Activated T-cell treated with anti-CD3 and anti-CD28 coated beads, Interleukin-2, amount 50 U/mL, for 24 hours (primary cell): ENCODE data around the gene KCNG2.

Experiments used
- DNase-seq: peaks from one replicate; pipeline ENCODE4 v3.0.0-alpha.2; 2020
- H3K27ac Mint-ChIP-seq: 2 replicates; pipeline ENCODE4 v1.8.0; 2020; ENCODE audit warnings: mild to moderate bottlenecking, mixed read lengths
- H3K27me3 Mint-ChIP-seq: 2 replicates; pipeline ENCODE4 v1.8.0; 2020; ENCODE audit warnings: mixed read lengths
- H3K36me3 Mint-ChIP-seq: 2 replicates; pipeline ENCODE4 v1.8.0; 2020; ENCODE audit warnings: low read depth, mixed read lengths
- H3K4me1 Mint-ChIP-seq: 2 replicates; pipeline ENCODE4 v1.8.0; 2020; ENCODE audit warnings: low read depth, mixed read lengths
- H3K4me3 Mint-ChIP-seq: 2 replicates; pipeline ENCODE4 v1.8.0; 2020; ENCODE audit warnings: mild to moderate bottlenecking, moderate library complexity, mixed read lengths
- H3K9me3 Mint-ChIP-seq: 2 replicates; pipeline ENCODE4 v1.8.0; 2020; ENCODE audit warnings: mixed read lengths

Gene KCNG2

DNA sequence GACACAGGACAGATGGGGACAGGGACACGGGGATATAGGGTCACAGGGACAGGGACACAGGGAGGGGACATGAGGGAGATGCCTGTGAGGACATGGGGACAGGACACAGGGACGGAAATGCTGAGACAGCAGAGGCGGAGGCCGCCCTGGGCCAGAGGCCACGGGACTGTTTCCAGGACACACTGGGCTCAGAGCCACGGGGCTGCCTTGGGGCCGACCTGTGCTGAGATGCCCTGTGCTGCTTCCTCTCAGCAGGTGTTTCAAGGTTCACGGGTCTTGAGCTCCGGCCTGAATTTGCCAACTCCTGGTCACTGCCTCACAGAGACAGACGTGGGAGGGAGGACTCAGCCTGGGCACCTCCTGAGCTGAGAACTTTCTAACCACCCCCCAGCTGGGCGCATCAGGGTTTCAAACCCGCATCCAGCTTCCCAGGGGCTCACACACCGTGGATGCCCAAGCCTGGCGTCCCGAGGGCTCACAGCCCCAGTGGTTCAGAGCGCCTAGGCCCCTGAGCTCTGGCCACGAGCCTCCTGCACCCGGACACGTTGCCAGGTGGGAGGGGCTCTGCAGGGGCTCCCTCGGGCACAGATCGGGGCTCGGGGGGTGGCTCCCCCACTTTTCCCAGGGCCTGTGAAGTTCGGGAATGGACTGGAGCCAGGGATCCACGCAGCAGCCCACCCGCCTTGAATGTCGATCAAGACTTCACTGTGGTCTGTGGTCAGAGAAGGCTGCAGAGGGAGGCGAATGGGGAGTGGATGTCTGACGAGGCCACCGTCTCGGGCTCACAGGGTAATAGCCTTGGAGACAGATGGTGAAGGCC is 89.7 kb downstream of the KCNG2 start:
- DNase-seq, result no peak
- peaks cover 31% of the 10 kb centered on the region for H3K9me3 Mint-ChIP-seq
- H3K4me1 Mint-ChIP-seq, result peaks cover 11% of the 10 kb centered on the region
- H3K4me3 Mint-ChIP-seq, result no peak overlapping the region
- H3K27ac Mint-ChIP-seq, result no peak overlapping the region
- H3K36me3 Mint-ChIP-seq, result no peaks in the 10 kb centered on the region
- no peaks in the 10 kb centered on the region for H3K27me3 Mint-ChIP-seq

DNA sequence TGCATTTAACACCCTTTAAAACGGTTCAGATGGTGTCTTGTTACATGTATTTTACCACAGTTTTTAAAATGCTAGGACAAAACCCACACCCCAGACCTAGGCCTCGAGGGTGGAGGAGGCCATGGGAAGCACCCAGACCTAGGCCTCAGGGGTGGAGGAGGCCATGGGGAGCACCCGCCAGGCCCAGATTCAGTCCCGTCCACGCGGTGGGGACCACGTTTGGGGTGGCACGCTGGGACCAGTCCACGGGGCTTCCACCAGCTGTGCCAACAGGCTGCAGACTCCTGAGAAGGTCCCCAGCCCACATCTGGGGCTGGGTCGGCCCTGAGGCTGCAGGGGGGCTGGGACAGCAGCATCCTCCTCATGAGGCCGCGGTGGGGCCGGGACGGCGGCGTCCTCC is 90.3 kb downstream of the KCNG2 start:
- H3K27ac Mint-ChIP-seq, result no peak overlapping the region
- no peak overlapping the region for H3K4me3 Mint-ChIP-seq
- peaks cover 36% of the 10 kb centered on the region for H3K9me3 Mint-ChIP-seq
- peaks cover 11% of the 10 kb centered on the region for H3K4me1 Mint-ChIP-seq
- no peaks in the 10 kb centered on the region for H3K27me3 Mint-ChIP-seq
- H3K36me3 Mint-ChIP-seq, result no peaks in the 10 kb centered on the region
- no peak for DNase-seq

DNA sequence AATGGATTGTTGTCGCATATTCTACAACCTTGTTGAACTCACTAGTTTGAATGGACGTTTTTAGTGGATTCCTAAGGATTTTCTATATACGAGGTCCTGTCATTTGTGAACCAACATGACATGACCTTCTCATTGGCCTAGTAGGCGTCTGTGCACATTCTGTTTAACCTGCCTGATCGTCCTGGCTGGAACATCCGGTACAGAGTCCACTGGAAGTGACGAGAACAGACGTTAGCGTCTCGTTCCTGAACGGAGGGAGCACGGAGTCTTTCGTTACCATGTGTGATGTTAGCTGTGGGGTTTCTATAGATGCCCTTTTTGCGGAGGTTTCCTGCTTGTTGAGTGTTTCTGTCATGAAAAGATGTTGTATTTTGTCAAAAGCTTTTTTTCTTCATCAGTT is 91.8 kb downstream of the KCNG2 start:
- Mint-ChIP-seq H3K27ac (no peak overlapping the region), H3K36me3 (no peaks in the 10 kb centered on the region), H3K4me1 (peaks cover 11% of the 10 kb centered on the region), H3K27me3 (no peaks in the 10 kb centered on the region), H3K9me3 (peaks cover 51% of the 10 kb centered on the region), H3K4me3 (no peak overlapping the region)
- no peak for DNase-seq

DNA sequence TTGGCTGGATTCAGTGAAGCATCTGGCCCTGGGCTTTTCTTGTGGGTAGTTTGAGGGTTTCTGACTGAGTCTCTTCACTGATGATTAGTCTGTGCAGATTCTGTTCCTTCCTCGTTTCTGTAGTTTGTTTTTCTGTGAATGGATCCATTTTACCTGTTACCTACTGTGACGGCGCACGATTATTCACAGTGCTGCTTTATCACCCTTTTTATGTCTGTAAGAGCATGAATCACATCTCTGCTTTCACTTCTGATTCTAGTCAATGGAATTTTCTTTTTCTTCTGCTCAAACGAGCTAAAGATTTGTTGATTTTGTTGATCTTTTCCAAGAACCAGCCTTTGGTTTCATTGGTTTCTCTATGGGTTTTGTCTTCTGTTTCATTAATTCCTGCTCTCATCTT is 92.9 kb downstream of the KCNG2 start:
- Mint-ChIP-seq H3K9me3 (peaks cover 61% of the 10 kb centered on the region), H3K4me3 (no peak overlapping the region)

DNA sequence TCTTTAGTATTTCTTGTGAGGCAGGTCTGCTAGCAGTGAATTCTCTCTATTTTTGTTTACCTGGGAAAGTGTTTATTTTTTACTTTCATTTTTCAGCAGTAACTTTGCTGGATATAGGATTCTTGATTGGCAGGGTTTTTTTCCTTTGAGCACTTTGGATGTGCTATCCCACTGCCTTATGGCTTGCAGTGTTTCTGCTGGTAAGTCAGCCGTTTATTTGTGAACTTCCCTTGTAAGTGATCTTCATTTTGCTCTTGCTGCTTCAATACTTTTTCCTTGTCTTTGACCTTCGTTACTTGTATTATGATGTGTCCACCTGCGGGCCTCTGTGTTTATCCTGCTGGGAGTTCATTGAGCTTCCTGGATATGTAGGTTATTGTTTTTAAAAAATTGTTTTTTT is 99.0 kb downstream of the KCNG2 start:
- Mint-ChIP-seq H3K27me3 (no peaks in the 10 kb centered on the region), H3K9me3 (peaks cover 53% of the 10 kb centered on the region), H3K4me3 (no peak overlapping the region), H3K36me3 (peaks cover 6% of the 10 kb centered on the region), H3K27ac (no peak overlapping the region), H3K4me1 (no peaks in the 10 kb centered on the region)
- DNase-seq, result no peak

More for the DNA sequence above, 92.9 kb downstream of the KCNG2 start:
- Mint-ChIP-seq H3K36me3 (no peaks in the 10 kb centered on the region), H3K4me1 (peaks cover 11% of the 10 kb centered on the region), H3K27me3 (no peaks in the 10 kb centered on the region), H3K27ac (peak overlapping the region; percentile 76)
- no peak for DNase-seq

DNA sequence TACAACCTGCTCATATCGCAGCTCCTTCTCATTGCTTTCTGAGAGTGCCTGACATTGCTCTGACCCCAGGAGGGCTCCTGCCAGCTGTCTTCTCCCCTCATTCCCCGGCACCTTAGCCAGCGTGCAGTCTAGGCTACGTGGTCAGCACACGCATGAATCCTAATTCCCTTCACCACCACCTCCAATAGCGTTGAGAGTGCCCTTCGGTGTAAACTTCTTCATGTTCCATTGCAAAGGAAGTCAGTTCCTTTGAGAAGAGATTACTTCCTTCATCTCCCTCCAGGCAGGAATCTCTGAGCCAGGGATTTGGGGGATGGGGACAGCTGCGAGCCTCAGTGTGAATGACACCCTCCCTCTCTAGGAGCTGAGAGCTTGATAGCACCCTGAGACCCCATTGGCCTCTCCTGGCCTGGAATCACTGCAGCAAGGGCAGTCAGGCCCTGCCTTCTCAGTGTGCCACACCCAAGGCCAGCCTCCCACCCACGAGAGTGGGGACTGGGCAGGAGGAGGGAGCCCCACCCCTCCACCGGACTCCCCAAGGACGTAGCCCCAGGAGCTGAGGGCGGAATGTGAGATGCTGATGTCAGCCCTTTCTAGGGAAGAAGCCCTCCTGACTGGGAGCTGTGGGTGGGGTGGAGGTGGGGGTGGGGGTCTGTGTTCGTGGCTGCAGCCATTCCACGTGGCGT is 100.3 kb downstream of the KCNG2 start:
- Mint-ChIP-seq H3K9me3 (peaks cover 42% of the 10 kb centered on the region), H3K4me3 (no peak overlapping the region), H3K36me3 (peaks cover 20% of the 10 kb centered on the region), H3K4me1 (no peaks in the 10 kb centered on the region), H3K27ac (no peak overlapping the region), H3K27me3 (no peaks in the 10 kb centered on the region)
- DNase-seq, result no peak

DNA sequence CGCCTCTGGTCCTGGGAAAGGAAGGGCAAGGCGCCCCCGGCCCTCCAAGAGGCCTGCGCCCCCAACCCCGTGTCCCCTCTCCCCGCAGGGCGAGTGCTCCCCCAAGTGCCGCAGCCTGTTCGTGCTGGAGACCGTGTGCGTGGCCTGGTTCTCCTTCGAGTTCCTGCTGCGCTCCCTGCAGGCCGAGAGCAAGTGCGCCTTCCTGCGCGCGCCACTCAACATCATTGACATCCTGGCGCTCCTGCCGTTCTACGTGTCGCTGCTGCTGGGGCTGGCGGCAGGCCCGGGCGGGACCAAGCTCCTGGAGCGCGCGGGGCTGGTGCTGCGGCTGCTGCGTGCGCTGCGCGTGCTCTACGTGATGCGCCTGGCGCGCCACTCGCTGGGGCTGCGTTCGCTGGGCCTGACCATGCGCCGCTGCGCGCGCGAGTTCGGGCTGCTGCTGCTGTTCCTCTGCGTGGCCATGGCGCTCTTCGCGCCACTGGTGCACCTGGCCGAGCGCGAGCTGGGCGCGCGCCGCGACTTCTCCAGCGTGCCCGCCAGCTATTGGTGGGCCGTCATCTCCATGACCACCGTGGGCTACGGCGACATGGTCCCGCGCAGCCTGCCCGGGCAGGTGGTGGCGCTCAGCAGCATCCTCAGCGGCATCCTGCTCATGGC is 101.3 kb downstream of the KCNG2 start:
- peak; percentile 17 for DNase-seq
- no peak overlapping the region for H3K27ac Mint-ChIP-seq
- H3K36me3 Mint-ChIP-seq, result peaks cover 24% of the 10 kb centered on the region
- no peaks in the 10 kb centered on the region for H3K4me1 Mint-ChIP-seq
- peaks cover 32% of the 10 kb centered on the region for H3K9me3 Mint-ChIP-seq
- H3K27me3 Mint-ChIP-seq, result no peaks in the 10 kb centered on the region
- H3K4me3 Mint-ChIP-seq, result no peak overlapping the region

DNA sequence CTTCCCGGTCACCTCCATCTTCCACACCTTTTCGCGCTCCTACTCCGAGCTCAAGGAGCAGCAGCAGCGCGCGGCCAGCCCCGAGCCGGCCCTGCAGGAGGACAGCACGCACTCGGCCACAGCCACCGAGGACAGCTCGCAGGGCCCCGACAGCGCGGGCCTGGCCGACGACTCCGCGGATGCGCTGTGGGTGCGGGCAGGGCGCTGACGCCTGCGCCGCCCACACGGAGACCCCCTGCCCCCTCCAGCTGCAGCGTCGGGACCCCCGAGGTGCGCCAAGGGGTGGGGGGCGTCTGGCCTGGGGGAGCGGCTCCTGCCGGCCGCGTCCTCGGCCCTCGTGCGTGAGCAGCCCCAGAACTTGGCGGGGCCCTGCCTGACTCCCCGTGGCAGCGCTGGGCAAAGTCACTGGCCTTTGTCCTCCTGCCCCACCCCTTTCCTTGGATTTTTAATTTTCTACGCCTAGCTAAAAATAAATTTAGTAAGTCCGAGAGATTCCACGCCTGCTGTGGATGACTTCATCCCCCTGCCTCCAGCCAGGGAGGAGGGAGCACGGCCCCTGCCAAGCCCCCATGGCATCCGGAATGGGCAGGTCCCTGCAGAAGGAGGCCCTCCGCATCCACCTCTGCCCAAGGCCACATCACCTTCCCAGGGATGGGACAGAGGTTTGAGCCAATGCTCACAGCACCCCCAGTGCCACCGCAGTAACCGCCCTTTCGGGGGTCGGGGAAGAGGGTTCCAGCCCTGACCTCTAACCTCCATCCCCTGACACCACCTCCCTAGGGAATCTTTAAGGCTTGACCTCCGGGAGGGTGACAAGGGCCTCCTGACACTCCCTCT is 102.1 kb downstream of the KCNG2 start:
- Mint-ChIP-seq H3K36me3 (peaks cover 27% of the 10 kb centered on the region), H3K27me3 (no peaks in the 10 kb centered on the region), H3K27ac (no peak overlapping the region), H3K4me3 (no peak overlapping the region), H3K9me3 (peaks cover 26% of the 10 kb centered on the region), H3K4me1 (no peaks in the 10 kb centered on the region)
- DNase-seq, result peak; percentile 28

DNA sequence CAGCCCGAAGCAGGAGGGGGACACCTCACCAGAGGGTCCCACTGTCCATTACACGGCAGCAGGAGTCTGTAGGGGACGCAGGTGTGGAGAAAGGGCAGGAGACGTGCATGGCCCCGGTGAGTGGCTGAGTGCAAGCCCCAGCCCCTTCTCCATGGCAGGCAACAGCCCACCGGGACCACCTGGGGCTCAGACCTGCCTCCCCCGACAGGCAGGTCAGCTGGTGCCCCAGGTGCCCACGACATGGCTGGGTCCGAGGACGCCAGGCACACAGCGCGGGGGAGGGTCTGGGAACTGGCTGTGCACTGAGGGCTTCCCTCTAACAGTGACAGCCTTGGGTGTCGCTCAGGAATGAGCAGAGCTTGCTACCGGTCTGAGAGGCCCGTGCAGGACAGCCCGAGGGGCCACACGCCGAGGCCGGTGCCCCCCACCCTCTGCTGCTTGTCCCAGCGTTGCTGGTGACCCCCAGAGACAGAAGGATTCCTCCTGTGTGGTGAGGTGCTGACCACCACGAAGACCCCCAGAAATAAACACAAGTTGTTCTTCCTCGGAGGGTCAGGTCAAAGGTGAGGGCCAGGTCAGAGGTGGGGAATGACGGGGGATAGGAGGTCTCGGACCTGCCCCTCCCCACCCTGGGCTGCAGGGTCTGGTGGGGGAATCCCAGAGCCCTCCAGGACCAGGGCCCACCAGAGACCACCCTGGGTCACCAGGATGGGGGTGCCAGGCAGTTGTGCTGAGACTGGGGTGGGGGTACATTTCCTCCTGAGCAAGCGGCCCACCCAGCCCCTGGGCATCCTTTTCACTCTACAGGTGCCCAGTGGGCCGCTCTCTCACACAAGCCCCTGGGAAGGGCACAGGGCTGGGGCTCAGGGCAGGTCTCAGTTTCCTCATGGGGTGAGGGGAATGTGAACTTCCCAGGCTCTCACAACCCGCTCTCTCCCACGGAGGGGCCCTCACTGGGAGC is 103.2 kb downstream of the KCNG2 start:
- Mint-ChIP-seq H3K36me3 (peaks cover 28% of the 10 kb centered on the region), H3K27me3 (no peaks in the 10 kb centered on the region), H3K4me3 (no peak overlapping the region), H3K9me3 (peaks cover 17% of the 10 kb centered on the region), H3K4me1 (peaks cover 4% of the 10 kb centered on the region), H3K27ac (no peak overlapping the region)
- peak; percentile 22 for DNase-seq

DNA sequence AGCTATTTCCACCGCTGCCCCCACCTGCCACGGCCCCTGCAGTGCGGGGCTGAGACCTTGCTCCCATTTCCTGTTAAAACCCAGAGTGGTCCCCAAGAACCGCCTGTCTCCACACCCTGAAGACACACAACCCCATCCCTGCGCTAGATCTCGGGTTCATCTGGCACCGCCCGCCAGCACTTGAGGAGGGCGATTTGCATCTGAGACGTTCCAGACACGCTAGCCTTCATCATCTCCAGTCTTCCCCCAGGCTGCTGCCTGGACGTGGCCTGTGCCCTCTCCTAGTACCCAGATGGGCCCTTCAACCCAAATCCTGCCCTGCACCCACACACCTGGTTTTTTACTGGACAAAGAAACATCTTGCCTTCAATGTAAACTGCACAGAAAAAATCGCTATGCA is 103.9 kb downstream of the KCNG2 start:
- Mint-ChIP-seq H3K27me3 (no peaks in the 10 kb centered on the region), H3K9me3 (peaks cover 13% of the 10 kb centered on the region), H3K4me3 (no peak overlapping the region), H3K27ac (no peak overlapping the region), H3K36me3 (peaks cover 30% of the 10 kb centered on the region), H3K4me1 (peaks cover 10% of the 10 kb centered on the region)
- no peak for DNase-seq

DNA sequence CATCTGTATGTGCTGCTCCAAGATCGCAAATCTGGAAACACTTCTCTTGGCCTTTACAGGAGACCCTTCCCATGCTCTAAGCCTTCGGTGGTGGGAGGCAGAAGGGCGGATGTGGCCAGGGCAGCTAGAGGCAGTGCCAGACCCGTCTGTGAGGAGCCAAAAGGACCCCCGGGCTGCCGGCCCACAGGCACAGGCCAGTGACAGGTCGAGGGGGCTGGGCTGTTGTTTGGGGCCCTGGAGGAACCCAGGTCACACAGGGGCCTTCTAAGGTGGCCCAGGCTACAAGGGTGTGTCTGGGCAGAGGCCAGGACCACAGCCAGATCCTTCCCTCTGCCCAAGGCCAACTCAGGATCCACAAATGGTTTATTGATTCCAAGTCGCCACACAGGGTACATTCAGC is 104.3 kb downstream of the KCNG2 start:
- peaks cover 32% of the 10 kb centered on the region for H3K36me3 Mint-ChIP-seq
- peaks cover 12% of the 10 kb centered on the region for H3K4me1 Mint-ChIP-seq
- no peaks in the 10 kb centered on the region for H3K27me3 Mint-ChIP-seq
- no peak for DNase-seq
- no peak overlapping the region for H3K4me3 Mint-ChIP-seq
- peaks cover 9% of the 10 kb centered on the region for H3K9me3 Mint-ChIP-seq
- no peak overlapping the region for H3K27ac Mint-ChIP-seq

DNA sequence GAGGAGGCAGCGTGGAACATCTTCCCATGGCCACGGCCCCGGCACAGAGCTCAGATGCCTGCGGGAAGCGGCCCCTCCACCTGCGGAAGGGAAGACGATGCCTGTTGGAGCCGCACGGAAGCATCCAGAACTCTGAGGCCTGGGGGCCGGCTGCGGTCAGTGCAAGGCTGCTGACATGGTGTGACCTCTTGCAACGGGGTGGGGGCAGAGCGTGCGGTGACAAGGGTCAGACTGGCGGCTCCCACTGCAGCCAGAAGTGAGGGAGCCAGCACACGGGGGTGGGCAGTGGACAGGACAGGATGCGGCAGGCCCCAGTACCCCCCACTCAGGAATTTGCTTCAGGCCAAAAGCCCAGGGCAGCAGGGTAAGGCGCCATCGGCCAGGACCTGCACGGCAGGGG is 104.9 kb downstream of the KCNG2 start:
- Mint-ChIP-seq H3K27ac (no peak overlapping the region), H3K36me3 (peaks cover 35% of the 10 kb centered on the region), H3K4me1 (peaks cover 12% of the 10 kb centered on the region), H3K9me3 (peaks cover 4% of the 10 kb centered on the region), H3K4me3 (no peak overlapping the region), H3K27me3 (no peaks in the 10 kb centered on the region)
- DNase-seq, result no peak

DNA sequence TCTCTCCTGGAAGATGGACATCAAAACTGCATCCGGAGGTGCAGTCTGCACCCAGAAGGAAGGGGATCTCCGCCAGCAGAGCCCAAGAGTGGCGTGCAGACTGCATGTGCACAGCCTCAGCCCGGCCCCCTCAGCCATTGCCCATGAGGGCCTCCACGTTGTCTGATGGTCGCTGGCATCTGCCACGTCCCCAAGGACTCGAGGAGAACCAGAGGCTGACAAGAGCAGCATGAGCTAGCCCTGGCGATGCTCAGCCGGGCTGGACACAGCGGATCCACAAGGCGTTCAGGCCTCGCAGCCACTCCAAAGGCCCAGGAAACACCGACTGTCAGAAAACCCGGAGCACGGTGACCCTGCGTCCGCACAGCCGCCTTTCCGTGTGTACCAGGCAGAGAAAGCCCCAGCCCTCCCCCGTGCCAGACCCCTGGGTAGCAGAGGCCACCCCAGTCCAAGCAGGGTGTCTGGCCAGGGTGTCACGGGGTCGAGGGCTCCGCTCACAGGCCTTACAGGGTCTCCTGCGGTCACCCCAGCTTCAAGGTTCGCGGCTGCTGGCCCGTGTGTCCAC is 105.4 kb downstream of the KCNG2 start:
- H3K9me3 Mint-ChIP-seq, result no peaks in the 10 kb centered on the region
- H3K27me3 Mint-ChIP-seq, result no peaks in the 10 kb centered on the region
- H3K27ac Mint-ChIP-seq, result no peak overlapping the region
- no peak overlapping the region for H3K4me3 Mint-ChIP-seq
- H3K4me1 Mint-ChIP-seq, result peaks cover 12% of the 10 kb centered on the region
- DNase-seq, result no peak
- peaks cover 35% of the 10 kb centered on the region for H3K36me3 Mint-ChIP-seq
